BLaER1 treated with 17β-estradiol and CSF1 and Interleukin-3, amounts not matched to agents 10 nM and 100 nM (cell line): ENCODE results near the gene TUBB2B.

Experiments used
- H3K27ac ChIP-seq, 11 experiments: shearing (Covaris generic); formaldehyde crosslinking; 2 replicates each; pipeline ENCODE4 v1.8.1; 2022
- H3K27me3 ChIP-seq, 11 experiments: shearing (Covaris generic); formaldehyde crosslinking; 2 replicates each; pipeline ENCODE4 v1.8.1; 2022
- H3K36me3 ChIP-seq, 11 experiments: shearing (Covaris generic); formaldehyde crosslinking; 2 replicates each; pipeline ENCODE4 v1.8.1; 2022
- H3K4me1 ChIP-seq, 10 experiments: shearing (Covaris generic); formaldehyde crosslinking; 2 replicates each; pipeline ENCODE4 v1.8.1; 2022
- H3K4me2 ChIP-seq, 11 experiments: shearing (Covaris generic); formaldehyde crosslinking; 2 replicates each; pipeline ENCODE4 v1.8.1; 2022
- H3K4me3 ChIP-seq, 10 experiments: shearing (Covaris generic); formaldehyde crosslinking; 2 replicates each; pipeline ENCODE4 v1.8.1; 2022
- H3K9ac ChIP-seq, 11 experiments: shearing (Covaris generic); formaldehyde crosslinking; 2 replicates each; pipeline ENCODE4 v1.8.1; 2022
- H3K9me3 ChIP-seq, 11 experiments: shearing (Covaris generic); formaldehyde crosslinking; replicated peaks in 1 of 11; 2 replicates each; pipeline ENCODE4 v1.8.1; 2022
- H4K20me1 ChIP-seq, 11 experiments: shearing (Covaris generic); formaldehyde crosslinking; 2 replicates each; pipeline ENCODE4 v1.8.1; 2022
- Cebpa-rat ChIP-seq, 11 experiments: shearing (Covaris generic); IDR thresholded peaks; 2 replicates each; pipeline ENCODE4 v1.8.1; 2022

The TUBB2B gene

GRCh38 chr6:3232017-3232945, 4.8 kb upstream of the TUBB2B start:
- no peak overlapping the region for H3K27ac ChIP-seq
- H3K36me3 ChIP-seq, result no peaks in the 10 kb centered on the region
- peaks cover 63 to 99% (median 90%) of the 10 kb centered on the region in 11 experiments for H3K27me3 ChIP-seq
- no peak overlapping the region for H3K9ac ChIP-seq
- TF ChIP-seq Cebpa-rat (IDR thresholded peaks at IDR 0.05), result no peak
- no peak overlapping the region for H3K4me3 ChIP-seq
- H3K4me1 ChIP-seq, result peaks cover 31 to 60% (median 42%) of the 10 kb centered on the region in 10 experiments
- no peaks in the 10 kb centered on the region; a peak in 1 of 22 replicates for H3K9me3 ChIP-seq
- no peak overlapping the region for H3K4me2 ChIP-seq
- H4K20me1 ChIP-seq, result peaks cover 0 to 46% (median 40%) of the 10 kb centered on the region in 11 experiments; a peak in 17 of 22 replicates

- Histone ChIP-seq H3K4me3 (no peak overlapping the region), H3K4me1 (peaks cover 30 to 60% (median 46%) of the 10 kb centered on the region in 10 experiments), H3K4me2 (peak overlapping the region in 5 of 11 experiments; percentile 7 to 65 (median 29); a peak in 6 of 22 replicates), H3K9me3 (no peaks in the 10 kb centered on the region; a peak in 1 of 22 replicates), H3K36me3 (no peaks in the 10 kb centered on the region), H3K9ac (no peak overlapping the region), H3K27me3 (peaks cover 72 to 99% (median 94%) of the 10 kb centered on the region in 11 experiments), H4K20me1 (peaks cover 0 to 55% (median 42%) of the 10 kb centered on the region in 11 experiments; a peak in 17 of 22 replicates), H3K27ac (no peak overlapping the region)
- TF ChIP-seq Cebpa-rat (IDR thresholded peaks at IDR 0.05), result no peak
Measured at GRCh38 chr6:3231247-3232016, 4.0 kb upstream of the TUBB2B start.

- H3K36me3 ChIP-seq, result no peaks in the 10 kb centered on the region
- peaks cover 77 to 99% (median 94%) of the 10 kb centered on the region in 11 experiments for H3K27me3 ChIP-seq
- no peak for TF ChIP-seq Cebpa-rat (IDR thresholded peaks at IDR 0.05)
- H3K9ac ChIP-seq, result no peak overlapping the region
- no peak overlapping the region for H3K27ac ChIP-seq
- no peaks in the 10 kb centered on the region; a peak in 1 of 22 replicates for H3K9me3 ChIP-seq
- H3K4me3 ChIP-seq, result no peak overlapping the region
- peaks cover 0 to 60% (median 42%) of the 10 kb centered on the region in 11 experiments; a peak in 17 of 22 replicates for H4K20me1 ChIP-seq
- peak overlapping the region in 2 of 11 experiments; percentile 29 to 65; a peak in 3 of 22 replicates for H3K4me2 ChIP-seq
- peaks cover 30 to 54% (median 41%) of the 10 kb centered on the region in 10 experiments for H3K4me1 ChIP-seq
Measured at GRCh38 chr6:3230900-3231246, 3.4 kb upstream of the TUBB2B start.

GRCh38 chr6:3230256-3230882, 2.9 kb upstream of the TUBB2B start:
- peaks cover 29 to 49% (median 37%) of the 10 kb centered on the region in 10 experiments for H3K4me1 ChIP-seq
- TF ChIP-seq Cebpa-rat (IDR thresholded peaks at IDR 0.05), result no peak
- no peaks in the 10 kb centered on the region for H3K36me3 ChIP-seq
- 0 out of 20 replicates have a peak overlapping the region, but pooled peaks of 1 of the 10 experiments have one; percentile 39 for H3K4me3 ChIP-seq
- peaks cover 0 to 60% (median 42%) of the 10 kb centered on the region in 11 experiments; a peak in 17 of 22 replicates for H4K20me1 ChIP-seq
- no peaks in the 10 kb centered on the region; a peak in 1 of 22 replicates for H3K9me3 ChIP-seq
- H3K27me3 ChIP-seq, result peaks cover 80 to 99% (median 94%) of the 10 kb centered on the region in 11 experiments
- no peak overlapping the region; a peak in 1 of 22 replicates for H3K4me2 ChIP-seq
- H3K9ac ChIP-seq, result no peak overlapping the region
- H3K27ac ChIP-seq, result no peak overlapping the region

- H3K36me3 ChIP-seq, result no peaks in the 10 kb centered on the region
- peaks cover 27 to 42% (median 34%) of the 10 kb centered on the region in 10 experiments for H3K4me1 ChIP-seq
- H3K9ac ChIP-seq, result no peak overlapping the region
- H3K9me3 ChIP-seq, result no peaks in the 10 kb centered on the region; a peak in 1 of 22 replicates
- no peak overlapping the region for H3K27ac ChIP-seq
- peak overlapping the region; percentile 24 to 82 (median 50) for H3K4me2 ChIP-seq
- H4K20me1 ChIP-seq, result peaks cover 0 to 60% (median 42%) of the 10 kb centered on the region in 11 experiments; a peak in 17 of 22 replicates
- H3K27me3 ChIP-seq, result peaks cover 80 to 92% (median 91%) of the 10 kb centered on the region in 11 experiments
- H3K4me3 ChIP-seq, result peak overlapping the region in 6 of 10 experiments; percentile 16 to 39 (median 35); a peak in 7 of 20 replicates
- TF ChIP-seq Cebpa-rat (IDR thresholded peaks at IDR 0.05), result no peak
Measured at GRCh38 chr6:3229566-3230178, 2.2 kb upstream of the TUBB2B start.

- TF ChIP-seq Cebpa-rat (IDR thresholded peaks at IDR 0.05), result no peak
- Histone ChIP-seq H3K4me2 (peak overlapping the region; percentile 24 to 82 (median 50)), H3K9ac (no peak overlapping the region), H3K4me1 (peaks cover 27 to 41% (median 33%) of the 10 kb centered on the region in 10 experiments), H4K20me1 (peaks cover 0 to 60% (median 42%) of the 10 kb centered on the region in 11 experiments; a peak in 17 of 22 replicates), H3K27ac (no peak overlapping the region), H3K4me3 (peak overlapping the region in 6 of 10 experiments; percentile 16 to 39 (median 35); a peak in 9 of 20 replicates), H3K36me3 (no peaks in the 10 kb centered on the region), H3K27me3 (peaks cover 80 to 92% (median 90%) of the 10 kb centered on the region in 11 experiments), H3K9me3 (no peaks in the 10 kb centered on the region; a peak in 1 of 22 replicates)
Measured at GRCh38 chr6:3228771-3229565, 1.5 kb upstream of the TUBB2B start.

GRCh38 chr6:3228046-3228671, 706 bp upstream of the TUBB2B start:
- Histone ChIP-seq H3K27me3 (peaks cover 76 to 91% (median 85%) of the 10 kb centered on the region in 11 experiments), H3K4me2 (peak overlapping the region; percentile 75 to 96 (median 92)), H3K9me3 (no peaks in the 10 kb centered on the region; a peak in 1 of 22 replicates), H3K4me3 (peak overlapping the region in 7 of 10 experiments; percentile 47 to 66 (median 54); a peak in 13 of 20 replicates), H4K20me1 (peaks cover 0 to 60% (median 42%) of the 10 kb centered on the region in 11 experiments; a peak in 17 of 22 replicates), H3K36me3 (no peaks in the 10 kb centered on the region), H3K4me1 (peaks cover 27 to 41% (median 33%) of the 10 kb centered on the region in 10 experiments), H3K9ac (no peak overlapping the region), H3K27ac (no peak overlapping the region)
- no peak for TF ChIP-seq Cebpa-rat (IDR thresholded peaks at IDR 0.05)
